HepG2 (cell line): ENCODE results near the gene NFKB1. TPM values are rescaled to one million over a fixed set of nuclear protein-coding genes. Genes with fewer than 3 reads are reported as not detected.

Source experiments
- ASH2L ChIP-seq: fragments of 300-600, 200-600 bp; sonication (generic); IDR thresholded peaks from 2 replicates; pipeline ENCODE4 v1.7.0; 2017; ENCODE audit warnings: low read depth, mild to moderate bottlenecking, moderate library complexity, mixed read lengths, low read length; ENCODE audit not compliant: insufficient read length
- HMGA1 ChIP-seq: sonication (generic); formaldehyde crosslinking; conservative IDR thresholded peaks from 2 replicates; pipeline ENCODE4 v1.4.0; 2020; ENCODE audit warnings: missing genetic modification reagents
- HOXA5 ChIP-seq: sonication (generic); formaldehyde crosslinking; IDR thresholded peaks from 2 replicates; pipeline ENCODE4 v1.4.0; 2020; ENCODE audit warnings: missing genetic modification reagents
- NRL ChIP-seq: sonication (generic); formaldehyde crosslinking; IDR thresholded peaks from 2 replicates; pipeline ENCODE4 v1.5.0; 2020; ENCODE audit warnings: missing genetic modification reagents, mild to moderate bottlenecking, moderate library complexity, borderline replicate concordance
- SRSF9 ChIP-seq: fragments of 200-400 bp; formaldehyde crosslinking; IDR thresholded peaks from 2 replicates; pipeline ENCODE4 v1.6.1; 2018; ENCODE audit warnings: borderline replicate concordance, mild to moderate bottlenecking, low read depth, low read length; ENCODE audit not compliant: insufficient read depth, poor library complexity, severe bottlenecking
- U2AF1 ChIP-seq: fragments of 200-400 bp; formaldehyde crosslinking; optimal IDR thresholded peaks from 2 replicates; pipeline ENCODE3; 2017; ENCODE audit warnings: mild to moderate bottlenecking, low read depth, low read length
- ZEB1 ChIP-seq: IDR thresholded peaks from 2 replicates; pipeline ENCODE4 v1.6.1; 2012; ENCODE audit warnings: mild to moderate bottlenecking, low read depth, inconsistent platforms; ENCODE audit not compliant: insufficient replicate concordance
- ZHX1 ChIP-seq: sonication (generic); formaldehyde crosslinking; IDR thresholded peaks from 2 replicates; pipeline ENCODE4 v1.8.1; 2022; ENCODE audit warnings: low read depth, mild to moderate bottlenecking, missing genetic modification reagents
- polyA plus RNA-seq, 8 experiments: library from polyadenylated mRNA; depleted of rRNA in 3 of 8; stranded (reverse) in 7 of 8; unstranded in 1 of 8; fragments of >200 nt; fragmentation: Illumina TruSeq in 4 of 8; extraction: Trizol in 4 of 8; gene quantifications; 2 replicates each; pipeline versions ENCODE4 v1.2.1 to v1.2.3, GENCODE V29; 2011 to 2016; ENCODE audit warnings: low read depth in 4 of 8, missing spikeins in 1 of 8, mixed read lengths in 1 of 8; ENCODE audit not compliant: insufficient read depth in 1 of 8
- total RNA-seq, 5 experiments: library from RNA; depleted of rRNA; stranded (reverse); fragments of >200 nt; fragmentation: Illumina TruSeq; extraction: Trizol; gene quantifications; 2 replicates each; pipeline ENCODE4 v1.2.3, GENCODE V29; 2016; ENCODE audit warnings: low read depth in 1 of 5
- TF ChIP-seq, protein P1 (sequence below), 2 experiments: sonication (generic) in 1 of 2; formaldehyde crosslinking in 1 of 2; IDR thresholded peaks; 2 replicates each; pipeline versions ENCODE4 v1.6.1 to v1.9.0; 2014 to 2022; ENCODE audit warnings: antibody characterized with exemption in 1 of 2, borderline replicate concordance in 1 of 2, inconsistent platforms in 1 of 2, low read depth in 1 of 2, missing genetic modification reagents in 1 of 2
- TF ChIP-seq, protein P2 (sequence below): sonication (generic); formaldehyde crosslinking; IDR thresholded peaks from 2 replicates; pipeline ENCODE4 v1.4.0; 2020; ENCODE audit warnings: missing genetic modification reagents, borderline replicate concordance

NFKB1 gene
- total and polyA plus RNA-seq, 2 of the 13 experiments (the other 11 are each of a cell fraction or from before 2014, with no cell fraction given): 15.4 to 31.6 TPM

DNA sequence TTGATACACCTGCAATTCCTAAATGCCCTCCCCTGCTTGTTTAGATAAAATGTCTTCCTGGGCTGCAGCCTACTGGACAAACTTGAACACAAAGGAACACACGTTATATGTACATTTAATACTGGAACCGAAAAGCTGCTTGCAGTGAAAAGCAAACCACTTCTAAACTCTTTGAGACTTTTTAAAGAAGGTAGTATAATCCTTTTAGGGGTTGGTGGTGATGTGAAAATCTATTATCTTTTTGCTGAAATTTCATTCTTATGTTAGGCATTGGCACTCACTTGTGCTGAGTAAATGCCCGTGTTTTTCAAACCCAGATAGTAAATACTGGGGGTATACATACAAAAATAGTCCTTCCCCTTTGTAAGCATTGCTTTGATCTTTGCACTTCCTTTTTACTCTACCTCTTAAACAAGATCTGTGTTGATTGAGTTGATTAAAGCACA, 2.2 kb downstream of the NFKB1 start (continued):
- TF ChIP-seq, protein P1, sequence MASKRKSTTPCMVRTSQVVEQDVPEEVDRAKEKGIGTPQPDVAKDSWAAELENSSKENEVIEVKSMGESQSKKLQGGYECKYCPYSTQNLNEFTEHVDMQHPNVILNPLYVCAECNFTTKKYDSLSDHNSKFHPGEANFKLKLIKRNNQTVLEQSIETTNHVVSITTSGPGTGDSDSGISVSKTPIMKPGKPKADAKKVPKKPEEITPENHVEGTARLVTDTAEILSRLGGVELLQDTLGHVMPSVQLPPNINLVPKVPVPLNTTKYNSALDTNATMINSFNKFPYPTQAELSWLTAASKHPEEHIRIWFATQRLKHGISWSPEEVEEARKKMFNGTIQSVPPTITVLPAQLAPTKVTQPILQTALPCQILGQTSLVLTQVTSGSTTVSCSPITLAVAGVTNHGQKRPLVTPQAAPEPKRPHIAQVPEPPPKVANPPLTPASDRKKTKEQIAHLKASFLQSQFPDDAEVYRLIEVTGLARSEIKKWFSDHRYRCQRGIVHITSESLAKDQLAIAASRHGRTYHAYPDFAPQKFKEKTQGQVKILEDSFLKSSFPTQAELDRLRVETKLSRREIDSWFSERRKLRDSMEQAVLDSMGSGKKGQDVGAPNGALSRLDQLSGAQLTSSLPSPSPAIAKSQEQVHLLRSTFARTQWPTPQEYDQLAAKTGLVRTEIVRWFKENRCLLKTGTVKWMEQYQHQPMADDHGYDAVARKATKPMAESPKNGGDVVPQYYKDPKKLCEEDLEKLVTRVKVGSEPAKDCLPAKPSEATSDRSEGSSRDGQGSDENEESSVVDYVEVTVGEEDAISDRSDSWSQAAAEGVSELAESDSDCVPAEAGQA (IDR thresholded peaks at IDR 0.05; ENCODE audit: low read depth): no peak
- TF ChIP-seq, protein P1 (CRISPR knock-in tag; IDR thresholded peaks at IDR 0.05; ENCODE audit: borderline replicate concordance): no peak
- TF ChIP-seq ZHX1 (CRISPR knock-in tag) (no peak), ASH2L (peak; percentile 46), NRL (CRISPR knock-in tag) (no peak), SRSF9 (no peak), ZEB1 (no peak), U2AF1 (no peak), HMGA1 (CRISPR knock-in tag) (no peak), HOXA5 (CRISPR knock-in tag) (no peak)
- TF ChIP-seq, protein P2, sequence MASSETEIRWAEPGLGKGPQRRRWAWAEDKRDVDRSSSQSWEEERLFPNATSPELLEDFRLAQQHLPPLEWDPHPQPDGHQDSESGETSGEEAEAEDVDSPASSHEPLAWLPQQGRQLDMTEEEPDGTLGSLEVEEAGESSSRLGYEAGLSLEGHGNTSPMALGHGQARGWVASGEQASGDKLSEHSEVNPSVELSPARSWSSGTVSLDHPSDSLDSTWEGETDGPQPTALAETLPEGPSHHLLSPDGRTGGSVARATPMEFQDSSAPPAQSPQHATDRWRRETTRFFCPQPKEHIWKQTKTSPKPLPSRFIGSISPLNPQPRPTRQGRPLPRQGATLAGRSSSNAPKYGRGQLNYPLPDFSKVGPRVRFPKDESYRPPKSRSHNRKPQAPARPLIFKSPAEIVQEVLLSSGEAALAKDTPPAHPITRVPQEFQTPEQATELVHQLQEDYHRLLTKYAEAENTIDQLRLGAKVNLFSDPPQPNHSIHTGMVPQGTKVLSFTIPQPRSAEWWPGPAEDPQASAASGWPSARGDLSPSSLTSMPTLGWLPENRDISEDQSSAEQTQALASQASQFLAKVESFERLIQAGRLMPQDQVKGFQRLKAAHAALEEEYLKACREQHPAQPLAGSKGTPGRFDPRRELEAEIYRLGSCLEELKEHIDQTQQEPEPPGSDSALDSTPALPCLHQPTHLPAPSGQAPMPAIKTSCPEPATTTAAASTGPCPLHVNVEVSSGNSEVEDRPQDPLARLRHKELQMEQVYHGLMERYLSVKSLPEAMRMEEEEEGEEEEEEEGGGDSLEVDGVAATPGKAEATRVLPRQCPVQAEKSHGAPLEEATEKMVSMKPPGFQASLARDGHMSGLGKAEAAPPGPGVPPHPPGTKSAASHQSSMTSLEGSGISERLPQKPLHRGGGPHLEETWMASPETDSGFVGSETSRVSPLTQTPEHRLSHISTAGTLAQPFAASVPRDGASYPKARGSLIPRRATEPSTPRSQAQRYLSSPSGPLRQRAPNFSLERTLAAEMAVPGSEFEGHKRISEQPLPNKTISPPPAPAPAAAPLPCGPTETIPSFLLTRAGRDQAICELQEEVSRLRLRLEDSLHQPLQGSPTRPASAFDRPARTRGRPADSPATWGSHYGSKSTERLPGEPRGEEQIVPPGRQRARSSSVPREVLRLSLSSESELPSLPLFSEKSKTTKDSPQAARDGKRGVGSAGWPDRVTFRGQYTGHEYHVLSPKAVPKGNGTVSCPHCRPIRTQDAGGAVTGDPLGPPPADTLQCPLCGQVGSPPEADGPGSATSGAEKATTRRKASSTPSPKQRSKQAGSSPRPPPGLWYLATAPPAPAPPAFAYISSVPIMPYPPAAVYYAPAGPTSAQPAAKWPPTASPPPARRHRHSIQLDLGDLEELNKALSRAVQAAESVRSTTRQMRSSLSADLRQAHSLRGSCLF (CRISPR knock-in tag): no peak
